Muscle of leg (tissue), 16 donors: ENCODE results near the gene CMAS. TPM values are rescaled to one million over a fixed set of nuclear protein-coding genes. Genes with fewer than 3 reads are reported as not detected.
"Not testable (repeated sequence)": the region's sequence is repeated elsewhere in the genome, so short reads cannot be mapped to it uniquely, and the experiment has no call there.

Experiments
- DNase-seq: peaks from one replicate; pipeline ENCODE4 v3.0.0; 2013
- H3K27ac ChIP-seq: one replicate; pipeline ENCODE4 v1.5.1; 2013; ENCODE audit warnings: mild to moderate bottlenecking, low read length, control low read depth
- H3K27me3 ChIP-seq: one replicate; pipeline ENCODE4 v1.6.1; 2013; ENCODE audit warnings: low read length; ENCODE audit not compliant: control insufficient read depth, insufficient read depth
- H3K36me3 ChIP-seq: one replicate; pipeline ENCODE4 v1.6.1; 2013; ENCODE audit warnings: low read length; ENCODE audit not compliant: control insufficient read depth, insufficient read depth
- H3K4me1 ChIP-seq: one replicate; pipeline ENCODE4 v1.6.1; 2013; ENCODE audit warnings: low read length; ENCODE audit not compliant: control insufficient read depth, insufficient read depth
- H3K4me3 ChIP-seq: one replicate; pipeline ENCODE4 v1.5.1; 2013; ENCODE audit warnings: low read length, control low read depth
- H3K9me3 ChIP-seq: replicated peaks from 2 replicates; pipeline ENCODE4 v1.6.1; 2013; ENCODE audit warnings: low read depth, low read length; ENCODE audit not compliant: control insufficient read depth
- WGBS: methylation state at CpG from one replicate; pipeline ENCODE4 v1.1.5; 2013; ENCODE audit warnings: missing lambda C conversion rate; ENCODE audit not compliant: insufficient coverage; 5-methylcytosine and 5-hydroxymethylcytosine counted together
- long read RNA-seq, 11 donors: transcript quantifications; one replicate each; lab custom pipeline, GENCODE V29; 2026
- polyA plus RNA-seq, 8 donors: library from polyadenylated mRNA; unstranded; fragments of 120-200 nt; gene quantifications; one replicate each; pipeline versions ENCODE4 v1.2.1 to v1.2.3, GENCODE V29; 2013; ENCODE audit warnings: inconsistent platforms in 1 of 8, low replicate concordance in 1 of 8; ENCODE audit not compliant: insufficient read length in 8 of 8, insufficient read depth in 1 of 8
- total RNA-seq: library from RNA; stranded (reverse); fragments of 120-200 nt; gene quantifications from one replicate; pipeline ENCODE4 v1.2.4, GENCODE V29; 2013

CMAS gene
- 20.1 TPM for total RNA-seq
- 10 to 100 TPM; 27.7 to 35.2 (median 30.9) TPM for polyA plus RNA-seq
- long read RNA-seq, donor 1, partial matches to known transcripts = 0 of 4 reads
- long read RNA-seq, donor 1, other reads (novel, unspliced or antisense) = 0 of 4 reads
- long read RNA-seq, donor 2, partial matches to known transcripts = 0 of 1 reads
- long read RNA-seq, donor 2, other reads (novel, unspliced or antisense) = 0 of 1 reads
- long read RNA-seq, donor 3, transcript CMAS-201 (8 exons, 1,787 nt) = major isoform, 19 of 24 reads
- long read RNA-seq, donor 3, partial matches to known transcripts = 0 of 24 reads
- long read RNA-seq, donor 3, other reads (novel, unspliced or antisense) = 5 of 24 reads
- long read RNA-seq, donor 4, transcript CMAS-201 (8 exons, 1,787 nt) = major isoform, 7 of 7 reads
- long read RNA-seq, donor 4, partial matches to known transcripts = 0 of 7 reads
- long read RNA-seq, donor 4, other reads (novel, unspliced or antisense) = 0 of 7 reads
- long read RNA-seq, donor 5, transcript CMAS-201 (8 exons, 1,787 nt) = major isoform, 35 of 45 reads
- long read RNA-seq, donor 5, partial matches to known transcripts = 8 of 45 reads
- long read RNA-seq, donor 5, other reads (novel, unspliced or antisense) = 0 of 45 reads
- long read RNA-seq, donor 6, transcript CMAS-201 (8 exons, 1,787 nt) = major isoform, 23 of 23 reads
- long read RNA-seq, donor 6, partial matches to known transcripts = 0 of 23 reads
- long read RNA-seq, donor 6, other reads (novel, unspliced or antisense) = 0 of 23 reads
- long read RNA-seq, donor 7, transcript CMAS-201 (8 exons, 1,787 nt) = major isoform, 13 of 13 reads
- long read RNA-seq, donor 7, partial matches to known transcripts = 0 of 13 reads
- long read RNA-seq, donor 7, other reads (novel, unspliced or antisense) = 0 of 13 reads
- long read RNA-seq, donor 8, transcript CMAS-201 (8 exons, 1,787 nt) = major isoform, 9 of 9 reads
- long read RNA-seq, donor 8, partial matches to known transcripts = 0 of 9 reads
- long read RNA-seq, donor 8, other reads (novel, unspliced or antisense) = 0 of 9 reads
- long read RNA-seq, donor 9, partial matches to known transcripts = 0 of 4 reads
- long read RNA-seq, donor 9, other reads (novel, unspliced or antisense) = 0 of 4 reads
- long read RNA-seq, donor 10, transcript CMAS-201 (8 exons, 1,787 nt) = major isoform, 8 of 8 reads
- long read RNA-seq, donor 10, partial matches to known transcripts = 0 of 8 reads
- long read RNA-seq, donor 10, other reads (novel, unspliced or antisense) = 0 of 8 reads
- long read RNA-seq, donor 11, transcript CMAS-201 (8 exons, 1,787 nt) = major isoform, 9 of 10 reads
- long read RNA-seq, donor 11, partial matches to known transcripts = 0 of 10 reads
- long read RNA-seq, donor 11, other reads (novel, unspliced or antisense) = 0 of 10 reads

DNA sequence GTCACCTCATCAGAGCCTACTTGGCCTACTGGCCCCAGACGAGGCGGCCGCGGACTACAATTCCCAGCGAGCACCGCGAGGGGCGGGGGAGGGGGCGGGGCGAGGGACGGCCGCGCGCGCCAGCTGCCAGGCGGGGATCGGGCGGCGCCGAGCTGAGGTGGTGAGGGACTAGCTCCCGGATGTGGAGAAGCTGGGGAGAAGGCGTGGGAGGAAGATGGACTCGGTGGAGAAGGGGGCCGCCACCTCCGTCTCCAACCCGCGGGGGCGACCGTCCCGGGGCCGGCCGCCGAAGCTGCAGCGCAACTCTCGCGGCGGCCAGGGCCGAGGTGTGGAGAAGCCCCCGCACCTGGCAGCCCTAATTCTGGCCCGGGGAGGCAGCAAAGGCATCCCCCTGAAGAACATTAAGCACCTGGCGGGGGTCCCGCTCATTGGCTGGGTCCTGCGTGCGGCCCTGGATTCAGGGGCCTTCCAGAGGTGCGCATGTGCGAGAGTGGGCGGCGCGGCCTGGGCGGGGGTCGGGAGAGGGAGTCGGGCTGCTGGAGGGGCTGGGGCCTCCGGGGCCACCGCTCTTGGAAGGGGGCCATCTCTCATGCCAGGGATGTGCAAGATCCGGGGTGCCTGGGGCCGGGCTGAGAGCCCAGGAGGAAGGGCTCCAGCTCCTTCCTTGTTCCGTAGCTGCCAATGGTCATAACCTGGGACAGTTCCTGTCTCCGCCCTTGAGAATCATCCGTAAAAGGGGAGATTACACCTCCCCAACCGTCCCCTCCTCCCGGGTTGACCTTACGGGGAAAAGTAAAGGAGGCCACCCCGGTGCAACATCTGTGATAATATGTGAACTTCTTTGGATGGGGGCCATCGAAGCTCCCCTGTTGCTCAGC lies at the start of gene CMAS:
Gene CMAS (plus strand): TSS at position 129 of the 878 bp plus-strand sequence. CDS start 86 bp downstream, at position 215.
- H3K27me3 ChIP-seq = no peaks in the 10 kb centered on the region
- peak within 1 kb of the TSS; percentile 76 for H3K27ac ChIP-seq
- no peaks in the 10 kb centered on the region for H3K9me3 ChIP-seq

DNA sequence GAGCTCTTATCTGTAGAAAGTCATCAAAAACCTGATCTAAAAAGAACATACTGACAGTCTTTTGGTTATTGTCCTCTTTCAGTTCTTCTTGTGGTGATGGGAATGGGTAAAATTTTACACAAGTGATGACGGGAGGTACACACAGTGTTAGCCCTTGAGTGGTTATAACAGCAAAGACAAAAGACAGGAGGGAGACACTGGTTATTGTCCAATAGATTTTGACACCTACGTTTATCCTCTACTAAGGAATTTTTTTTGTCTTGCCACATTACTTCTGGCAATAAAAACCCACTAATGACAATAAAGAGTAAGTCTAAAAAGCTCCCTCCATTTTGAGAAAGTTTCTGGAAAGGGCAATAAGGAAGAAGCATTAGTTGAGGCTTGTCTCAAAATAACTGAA lies 47.7 kb upstream of the CMAS start:
- Histone ChIP-seq H3K4me1 (no peaks in the 10 kb centered on the region), H3K27me3 (no peaks in the 10 kb centered on the region), H3K9me3 (no peaks in the 10 kb centered on the region), H3K4me3 (no peak overlapping the region), H3K27ac (no peak overlapping the region), H3K36me3 (no peaks in the 10 kb centered on the region)
- DNase-seq = no peak
- WGBS = no CpG with 5 or more reads among the region's 2 CpGs

More for the DNA sequence above, at the start of gene CMAS:
- under 1% methylated on average over 52 of the region's 64 CpGs for WGBS
- Histone ChIP-seq H3K36me3 (no peaks in the 10 kb centered on the region), H3K4me1 (no peaks in the 10 kb centered on the region), H3K4me3 (peak within 1 kb of the TSS; percentile 93)
- DNase-seq = peak; percentile 81

DNA sequence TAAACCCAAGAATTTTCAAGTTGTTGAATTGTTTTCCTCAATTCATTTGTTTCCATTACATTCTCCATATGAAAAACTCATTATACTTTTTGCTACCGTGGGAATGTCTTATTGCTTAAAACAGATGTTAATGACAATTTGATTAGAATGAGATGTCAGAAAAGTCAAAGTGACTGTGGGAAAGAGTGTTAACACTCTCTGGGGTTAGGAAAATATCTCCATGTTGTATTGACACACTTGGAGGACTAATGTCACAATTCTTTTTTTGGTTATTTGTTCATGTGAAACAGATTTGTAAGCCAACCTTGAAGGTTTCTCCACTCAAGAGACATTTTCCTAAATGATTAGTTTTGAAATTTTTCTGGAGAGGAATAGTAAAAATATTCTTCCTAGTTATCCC lies 47.2 kb upstream of the CMAS start:
- WGBS = 60% methylated on average over 1 of the region's 1 CpG
- Histone ChIP-seq H3K4me3 (no peak overlapping the region), H3K9me3 (no peaks in the 10 kb centered on the region), H3K4me1 (no peaks in the 10 kb centered on the region), H3K27me3 (no peaks in the 10 kb centered on the region), H3K36me3 (no peaks in the 10 kb centered on the region), H3K27ac (peak overlapping the region; percentile 56)
- DNase-seq = peak; percentile 37

DNA sequence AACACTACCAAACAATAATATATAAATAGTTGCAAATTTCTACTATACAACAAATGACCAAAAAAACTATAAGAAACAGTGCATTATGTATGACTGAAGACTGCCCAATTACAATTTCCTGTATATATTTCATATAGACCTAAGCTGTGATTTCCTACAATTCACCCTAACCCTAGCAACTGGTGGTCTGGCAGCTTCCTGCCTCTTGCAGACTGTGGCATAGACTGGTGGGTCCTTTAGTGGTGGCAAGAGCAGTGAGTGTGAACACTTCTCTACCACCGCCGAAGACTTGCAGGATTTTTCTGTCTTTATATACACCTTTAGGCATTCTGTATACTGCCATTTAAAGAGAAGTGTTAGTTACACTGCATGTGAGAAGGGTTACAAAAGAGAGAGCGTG lies 43.6 kb upstream of the CMAS start:
- H3K4me3 ChIP-seq = no peak overlapping the region
- WGBS = no CpG with 5 or more reads among the region's 3 CpGs

DNA sequence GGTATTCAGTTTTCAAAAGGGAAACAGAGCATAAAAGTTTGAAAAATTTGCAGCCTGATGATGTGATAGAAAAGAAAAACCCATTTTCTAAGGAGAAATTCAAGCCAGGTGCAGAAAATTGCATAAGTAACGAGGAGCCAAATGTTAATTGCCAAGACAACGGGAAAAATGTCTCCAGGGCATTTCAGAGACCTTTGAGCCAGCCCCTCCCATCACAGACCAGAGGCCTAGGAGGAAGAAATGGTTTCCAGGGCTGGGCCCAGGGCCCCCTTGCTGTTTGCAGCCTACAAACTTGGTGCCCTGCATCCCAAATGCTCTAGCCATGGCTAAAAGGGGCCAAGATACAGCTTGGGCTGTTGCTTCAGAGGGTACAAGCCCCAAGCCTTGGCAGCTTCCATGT lies 38.2 kb upstream of the CMAS start:
- H3K36me3 ChIP-seq, H3K27me3 ChIP-seq, H3K4me3 ChIP-seq, H3K27ac ChIP-seq, H3K9me3 ChIP-seq, H3K4me1 ChIP-seq: not testable (repeated sequence)
- 40% methylated on average over 1 of the region's 2 CpGs for WGBS
- peak; percentile 11 for DNase-seq

More for the DNA sequence above, 43.6 kb upstream of the CMAS start:
- no peak overlapping the region for H3K27ac ChIP-seq
- no peaks in the 10 kb centered on the region for H3K4me1 ChIP-seq
- no peaks in the 10 kb centered on the region for H3K9me3 ChIP-seq
- no peaks in the 10 kb centered on the region for H3K27me3 ChIP-seq
- no peak for DNase-seq
- H3K36me3 ChIP-seq = no peaks in the 10 kb centered on the region

DNA sequence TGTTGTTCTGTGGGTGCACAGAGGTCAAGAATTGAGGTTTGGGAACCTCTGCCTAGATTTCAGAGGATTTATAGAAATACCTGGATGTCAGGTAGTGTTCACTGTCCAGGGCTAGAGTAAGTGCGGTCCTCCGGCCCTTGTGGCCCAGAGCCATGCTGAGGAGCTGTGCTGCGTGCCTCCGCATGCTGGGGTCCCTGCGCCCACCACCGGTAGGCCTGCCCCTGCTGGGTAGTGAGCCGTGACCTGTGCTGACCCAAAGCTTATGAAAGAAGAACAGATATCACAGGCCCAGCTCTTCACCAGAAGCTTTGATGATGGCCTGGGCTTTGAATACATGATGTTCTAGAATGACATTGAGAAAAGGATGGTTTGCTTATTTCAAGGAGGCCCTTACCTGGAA lies 37.8 kb upstream of the CMAS start:
- Histone ChIP-seq H3K27me3 (no peaks in the 10 kb centered on the region), H3K4me1 (no peaks in the 10 kb centered on the region), H3K9me3 (no peaks in the 10 kb centered on the region), H3K36me3 (no peaks in the 10 kb centered on the region), H3K4me3 (no peak overlapping the region), H3K27ac (no peak overlapping the region)
- 92% methylated on average over 5 of the region's 7 CpGs for WGBS
- DNase-seq = no peak

DNA sequence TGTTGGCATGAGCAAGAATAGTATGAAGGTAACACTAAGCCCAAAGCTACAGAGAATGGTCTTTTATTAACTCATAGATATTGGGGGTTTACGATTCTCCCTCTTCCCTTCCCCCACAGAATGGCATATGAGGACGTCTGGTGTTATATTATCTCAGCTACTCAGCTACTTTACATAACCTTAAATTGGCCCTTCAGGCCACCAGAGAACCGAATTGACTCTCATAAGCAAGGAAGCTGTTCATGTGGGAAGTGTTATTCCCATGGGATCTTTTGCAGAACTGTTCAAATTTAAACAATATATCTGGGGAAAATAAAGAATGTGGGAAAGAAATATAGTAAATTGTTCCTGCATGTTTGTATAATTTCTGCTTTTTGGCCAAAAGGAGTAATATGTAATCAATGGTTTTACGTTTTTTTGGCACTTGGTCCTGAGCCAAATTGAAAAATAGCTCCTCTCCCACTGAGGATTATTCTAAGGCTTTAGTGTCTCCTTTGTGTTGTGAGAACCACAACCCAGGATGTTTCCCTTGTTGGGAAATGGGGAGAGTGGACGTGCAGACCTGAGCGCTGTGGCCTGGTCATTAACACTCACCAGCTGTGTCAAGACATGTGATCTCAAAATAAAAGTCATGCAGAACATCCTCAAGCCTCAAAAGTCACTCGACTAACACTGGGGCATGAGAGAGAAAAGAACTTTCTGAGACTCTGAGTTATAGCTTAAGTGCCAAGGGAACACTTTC lies 31.8 kb upstream of the CMAS start:
- Histone ChIP-seq H3K4me3 (no peak overlapping the region), H3K27ac (no peak overlapping the region), H3K9me3 (no peaks in the 10 kb centered on the region), H3K36me3 (no peaks in the 10 kb centered on the region), H3K4me1 (no peaks in the 10 kb centered on the region), H3K27me3 (no peaks in the 10 kb centered on the region)
- WGBS = no CpG with 5 or more reads among the region's 7 CpGs
- peak; percentile 63 for DNase-seq

DNA sequence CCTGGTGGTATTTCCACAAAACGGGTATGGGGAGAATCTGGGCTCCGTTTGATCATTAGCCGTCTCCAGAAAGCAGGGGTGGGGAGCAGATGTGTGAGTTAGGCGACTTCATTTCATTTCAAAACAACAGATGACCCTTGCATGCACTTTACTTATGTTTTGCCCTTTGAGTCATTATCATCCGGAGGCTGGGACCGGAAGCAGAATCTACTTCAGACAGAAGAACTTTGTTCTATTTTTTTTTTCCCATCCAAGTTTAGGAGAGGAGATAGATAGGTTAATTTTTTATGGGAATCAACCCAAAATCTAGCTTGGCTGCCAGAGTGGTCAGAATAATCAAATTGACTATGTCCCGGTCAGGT lies 31.3 kb upstream of the CMAS start:
- no peaks in the 10 kb centered on the region for H3K27me3 ChIP-seq
- no CpG with 5 or more reads among the region's 7 CpGs for WGBS

More for the DNA sequence above, 31.3 kb upstream of the CMAS start:
- H3K36me3 ChIP-seq = no peaks in the 10 kb centered on the region
- DNase-seq = peak; percentile 35
- H3K4me1 ChIP-seq = no peaks in the 10 kb centered on the region
- H3K9me3 ChIP-seq = no peaks in the 10 kb centered on the region
- H3K27ac ChIP-seq = peak overlapping the region; percentile 22
- no peak overlapping the region for H3K4me3 ChIP-seq
